Activated effector memory CD4-positive, alpha-beta T cell treated with anti-CD3 and anti-CD28 coated beads, Interleukin-2, amount 50 U/mL, for 16 hours (primary cell): ENCODE data around the gene UCHL1.

Source experiments
- DNase-seq: peaks from one replicate; pipeline ENCODE4 v3.0.0-alpha.2; 2020

UCHL1 gene

DNA sequence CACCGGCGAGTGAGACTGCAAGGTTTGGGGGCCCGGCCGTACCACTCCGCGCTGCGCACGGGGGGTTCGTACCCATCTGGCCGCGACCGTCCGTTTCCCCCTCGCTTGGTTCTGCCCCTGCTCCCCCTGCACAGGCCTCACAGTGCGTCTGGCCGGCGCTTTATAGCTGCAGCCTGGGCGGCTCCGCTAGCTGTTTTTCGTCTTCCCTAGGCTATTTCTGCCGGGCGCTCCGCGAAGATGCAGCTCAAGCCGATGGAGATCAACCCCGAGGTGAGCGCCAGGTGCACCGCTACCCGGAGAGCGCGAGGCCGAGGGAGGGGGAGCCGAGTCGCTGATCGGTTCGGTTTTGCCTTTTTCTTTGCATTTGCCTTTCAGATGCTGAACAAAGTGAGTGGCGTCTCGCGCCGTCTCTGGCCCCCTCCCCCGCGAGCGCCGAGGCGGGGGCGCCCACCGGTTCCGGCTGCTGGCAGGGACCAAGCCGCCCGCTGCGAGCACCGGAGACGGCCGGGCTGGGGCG is at the start of gene UCHL1:
TSS of gene UCHL1 (plus strand) at position 189 of the 517 bp plus-strand sequence. CDS start at position 238, 49 bp downstream.
- DNase-seq = no peak

DNA sequence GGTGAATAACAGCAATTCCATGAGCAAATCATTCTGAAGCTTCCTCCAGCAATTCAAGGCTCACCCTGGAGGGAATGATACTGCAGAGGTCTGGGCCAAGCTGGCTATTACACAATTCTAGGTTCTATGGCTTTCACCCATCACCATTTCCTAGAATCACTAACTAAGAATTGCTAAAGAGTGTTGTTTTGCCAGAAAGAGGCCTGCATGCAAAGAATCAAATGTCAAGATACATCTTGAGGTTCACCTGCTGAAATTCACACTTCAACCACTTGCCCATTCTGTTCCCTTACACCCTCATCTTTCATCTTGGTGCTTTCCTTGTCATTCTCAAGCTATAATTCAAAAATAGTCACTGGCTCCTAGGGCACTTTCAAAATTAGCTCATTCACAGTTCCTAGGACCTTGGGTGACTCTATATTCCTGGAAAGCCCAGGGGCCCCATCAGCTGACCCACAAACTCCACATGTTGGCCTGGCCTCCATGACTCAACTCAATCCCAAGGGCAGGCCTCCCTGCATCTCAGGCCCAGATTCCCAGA is 49.4 kb upstream of the UCHL1 start:
- no peak for DNase-seq

GRCh38 chr4:41209187-41209586 is 47.5 kb upstream of the UCHL1 start:
- no peak for DNase-seq

- no peak for DNase-seq
Measured at GRCh38 chr4:41209901-41210300, 46.8 kb upstream of the UCHL1 start.

GRCh38 chr4:41211951-41212615 is 44.6 kb upstream of the UCHL1 start:
- no peak for DNase-seq

- no peak for DNase-seq
Measured at GRCh38 chr4:41212616-41213203, 44.0 kb upstream of the UCHL1 start.

DNA sequence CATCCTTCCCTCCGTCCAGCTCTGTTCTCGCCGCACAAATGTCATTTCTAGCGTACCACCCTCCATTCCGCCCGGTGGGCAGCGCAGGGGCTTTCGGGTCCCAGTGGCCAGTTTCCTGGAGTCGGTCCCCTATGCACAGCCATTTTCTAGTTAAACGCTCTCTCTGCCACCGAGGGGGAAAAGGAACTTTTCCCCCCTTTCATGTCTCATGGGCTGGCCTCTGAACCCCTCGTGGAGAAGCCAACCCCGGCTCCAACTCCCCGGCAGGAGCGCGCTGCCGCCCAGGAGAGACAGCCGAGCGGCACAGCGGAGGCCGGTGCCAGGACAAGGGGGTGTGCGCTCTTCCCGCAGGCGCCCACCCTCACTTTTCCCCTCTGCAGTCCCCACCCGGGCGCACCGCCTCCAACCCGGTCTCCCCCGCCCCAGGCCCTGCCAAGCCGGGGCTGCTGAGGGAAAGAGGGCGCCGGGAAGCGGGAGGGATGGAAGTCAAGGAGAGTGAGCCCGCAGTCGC is 43.0 kb upstream of the UCHL1 start:
- no peak for DNase-seq

GRCh38 chr4:41214136-41214824 is 42.4 kb upstream of the UCHL1 start, which contains the start of gene APBB2:
Gene APBB2 (minus strand): TSS chr4:41214542. CDS start chr4:41033254, 181,288 bp downstream.
- DNase-seq = peak; percentile 77

- no peak for DNase-seq
Measured at GRCh38 chr4:41214825-41215146, 41.9 kb upstream of the UCHL1 start.

DNA sequence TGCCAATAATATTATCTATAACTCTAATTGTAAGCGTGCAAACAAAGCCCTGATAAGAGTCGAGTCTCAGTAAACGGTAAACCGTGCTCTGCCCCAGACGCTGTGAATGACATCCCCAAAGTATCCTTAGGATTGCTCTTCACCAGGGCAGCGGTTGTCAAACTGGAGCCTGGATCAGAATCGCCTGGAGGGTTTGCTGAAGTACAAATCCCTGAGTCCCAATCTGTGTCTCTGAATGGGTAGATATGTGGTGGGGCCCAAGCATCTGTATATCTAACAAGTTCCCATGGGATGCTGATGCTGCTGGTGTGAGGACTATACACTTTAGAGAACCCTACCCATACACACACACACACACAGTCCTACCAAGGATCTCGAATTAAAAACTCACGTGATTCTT is 41.6 kb upstream of the UCHL1 start:
- no peak for DNase-seq

DNA sequence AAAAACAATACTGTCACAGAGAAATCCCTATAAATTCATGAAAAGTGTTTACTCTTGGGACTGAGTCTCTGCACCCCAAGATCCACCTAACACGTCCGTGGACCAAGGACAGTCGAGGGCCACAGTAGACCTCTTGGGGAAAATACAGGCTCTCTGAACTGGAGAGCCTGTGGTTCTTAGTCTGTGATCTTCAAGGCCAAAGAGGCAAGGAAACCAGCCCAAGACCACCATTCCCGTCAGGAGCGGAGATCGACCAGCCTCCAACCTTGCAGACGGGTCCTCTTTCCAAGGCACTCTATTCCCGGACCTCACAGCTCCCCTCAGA is 40.8 kb upstream of the UCHL1 start:
- DNase-seq = no peak

GRCh38 chr4:41216294-41217019 is 40.3 kb upstream of the UCHL1 start:
- DNase-seq = peak; percentile 79

GRCh38 chr4:41217020-41217333 is 39.8 kb upstream of the UCHL1 start:
- DNase-seq = no peak

DNA sequence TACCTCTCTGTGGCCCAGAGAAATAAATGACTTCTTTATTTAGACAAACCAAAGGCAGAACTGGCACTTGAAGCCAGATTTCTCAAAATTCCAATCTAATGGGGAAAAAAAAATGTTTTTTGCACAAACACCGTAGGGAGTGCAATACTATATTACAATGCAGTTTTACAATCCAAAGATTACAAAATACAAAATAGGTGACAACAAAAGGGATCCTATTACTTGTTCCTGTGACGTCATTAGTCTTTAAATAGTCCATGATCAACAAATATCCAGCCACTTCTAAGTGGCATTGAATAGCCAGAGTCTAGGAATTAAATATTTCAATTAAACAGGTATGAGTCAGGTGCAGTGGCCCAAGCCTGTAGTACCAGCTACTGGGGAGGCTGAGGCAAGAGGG is 39.4 kb upstream of the UCHL1 start:
- DNase-seq = no peak

- DNase-seq = no peak
Measured at GRCh38 chr4:41218703-41219102, 38.0 kb upstream of the UCHL1 start.

DNA sequence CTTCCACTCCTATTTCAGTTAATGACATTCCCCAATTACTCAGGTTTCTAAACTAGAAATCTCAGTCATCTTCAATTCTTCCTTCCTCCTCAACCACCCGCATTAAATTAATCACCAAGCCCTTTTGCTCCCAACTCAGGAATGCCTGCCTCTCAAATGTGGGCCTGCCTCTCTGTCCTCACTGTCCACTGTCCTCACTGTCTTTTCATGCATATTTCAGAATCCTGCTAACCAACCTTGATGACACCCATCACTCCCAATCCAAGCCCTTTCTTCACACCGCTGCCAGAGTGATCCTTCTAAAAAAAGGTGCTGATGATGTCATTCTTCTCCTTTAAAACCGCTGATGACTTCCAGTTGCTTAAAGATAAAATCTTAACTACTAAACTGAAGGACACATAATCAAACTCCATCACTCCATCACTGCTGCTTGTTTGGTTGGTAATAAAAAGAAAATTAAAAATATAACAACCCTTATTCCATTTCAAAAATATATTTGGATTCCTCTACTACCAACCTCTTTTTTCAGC is 37.2 kb upstream of the UCHL1 start:
- no peak for DNase-seq

GRCh38 chr4:41221850-41222645 is 34.7 kb upstream of the UCHL1 start:
- no peak for DNase-seq

DNA sequence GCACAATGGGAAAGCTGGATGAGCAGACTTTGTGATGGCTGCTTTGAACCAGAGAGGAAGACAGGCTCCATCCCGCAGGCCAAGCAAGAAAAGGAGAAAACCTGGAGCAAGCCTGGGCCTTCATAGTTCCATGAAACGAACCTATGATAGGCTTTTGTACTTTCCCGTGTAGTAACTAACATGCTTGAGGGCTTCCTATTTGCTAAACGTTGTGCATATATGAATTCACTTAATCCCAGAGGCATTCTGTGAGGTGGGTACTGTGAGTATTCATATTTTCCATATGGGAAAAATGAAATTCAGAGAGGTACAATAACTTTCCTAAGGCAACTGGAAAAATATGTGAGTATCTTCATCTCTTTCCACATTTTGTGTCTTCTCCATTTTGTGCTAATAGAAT is 28.8 kb upstream of the UCHL1 start:
- no peak for DNase-seq

DNA sequence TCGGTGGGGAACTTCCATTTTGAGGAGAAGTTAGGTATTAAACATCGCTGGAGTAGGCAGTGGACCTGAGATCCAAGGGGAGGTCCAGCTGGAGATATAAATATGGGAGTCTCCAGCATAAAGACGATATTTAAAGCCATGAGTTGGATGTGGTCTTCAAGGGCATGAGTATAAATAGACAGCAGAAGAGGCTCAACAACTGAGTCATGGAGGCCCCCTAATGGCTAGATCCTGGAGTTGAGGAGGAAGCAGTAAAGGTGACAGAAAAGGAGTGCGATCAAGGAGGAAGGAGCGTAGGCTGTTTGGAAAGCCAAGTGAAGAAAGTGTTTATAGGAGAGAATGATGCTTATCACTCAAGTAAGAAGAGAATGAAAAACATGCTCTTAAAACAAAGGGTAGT is 24.3 kb upstream of the UCHL1 start:
- DNase-seq = no peak

DNA sequence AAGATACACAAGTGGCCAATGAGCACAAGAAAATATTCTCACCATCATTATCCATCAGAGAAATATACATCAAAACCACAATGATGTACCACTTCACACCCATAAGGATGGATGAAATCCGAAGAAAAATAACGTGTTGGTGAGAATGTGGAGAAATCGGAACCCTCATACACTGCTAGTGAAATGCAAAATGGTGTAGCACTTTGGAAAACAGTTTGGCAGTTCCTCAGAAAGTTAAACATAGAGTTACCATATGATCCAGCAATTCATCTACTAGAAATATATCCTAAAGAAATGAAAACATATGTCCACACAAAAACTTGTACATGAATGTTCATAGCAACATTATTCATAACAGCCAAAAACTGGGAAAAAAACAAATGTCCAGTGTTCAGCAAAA is 23.9 kb upstream of the UCHL1 start:
- no peak for DNase-seq

DNA sequence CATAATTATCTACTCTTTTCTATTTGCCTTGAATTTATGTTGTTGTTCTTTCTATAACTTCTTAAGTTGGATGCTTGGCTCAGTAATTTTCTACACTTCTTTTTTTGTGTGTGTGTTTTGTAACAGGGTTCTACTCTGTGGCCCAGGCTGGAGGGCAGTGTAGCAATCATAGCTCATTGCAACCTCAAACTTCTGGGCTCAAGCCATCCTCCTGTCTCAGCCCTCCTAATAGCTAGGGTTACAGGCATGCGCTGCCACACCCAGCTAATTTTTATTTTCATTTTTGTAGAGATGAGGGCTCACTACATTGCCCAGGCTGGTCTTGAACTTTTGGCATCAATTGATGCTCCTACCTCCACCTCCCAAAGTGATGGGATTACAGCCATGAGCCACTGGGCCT is 20.7 kb upstream of the UCHL1 start:
- no peak for DNase-seq

DNA sequence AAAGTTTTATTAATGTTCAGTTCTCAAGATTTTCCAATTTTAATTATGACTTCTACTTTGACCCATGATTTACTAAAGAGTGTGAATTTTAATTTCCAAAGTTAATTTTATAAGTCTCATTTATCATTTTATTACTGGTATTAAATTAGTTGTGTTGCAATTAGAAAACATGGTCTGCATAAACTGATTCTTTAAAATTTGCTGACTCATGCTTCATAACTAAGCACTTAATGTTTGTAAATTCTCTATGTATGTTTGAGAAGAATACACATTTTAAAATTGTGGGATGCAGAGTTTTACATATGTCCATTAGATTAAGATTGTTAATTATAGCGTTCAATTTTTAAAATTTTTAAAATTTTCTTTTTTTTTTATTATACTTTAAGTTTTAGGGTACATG is 20.2 kb upstream of the UCHL1 start:
- no peak for DNase-seq
